G401 (cell line): ENCODE data around the gene HSBP1L1. TPM values are rescaled to one million over a fixed set of nuclear protein-coding genes. Genes with fewer than 3 reads are reported as not detected.

Experiments used
- DNase-seq: peaks from one replicate; pipeline ENCODE4 v3.0.0-alpha.2; 2015; ENCODE audit warnings: low spot score
- in situ Hi-C: cut with HindIII; loops from 2 replicates; pipeline ENCODE4 v1.10.0; 2016; ENCODE audit warnings: low sequenced_read_pairs, mixed read lengths
- total RNA-seq: library from RNA; depleted of rRNA; stranded (reverse); fragments of >200 nt; shearing (Covaris generic); gene quantifications from 2 replicates; pipeline ENCODE4 v1.2.3, GENCODE V29; 2014

Gene HSBP1L1
- total RNA-seq, 1 experiment from 2014 or later: 32.7 TPM

- DNase-seq: no peak
- in situ Hi-C loops: no loop called here
Measured at GRCh38 chr18:79942786-79943607, 21.4 kb upstream of the HSBP1L1 start.

- no peak for DNase-seq
- in situ Hi-C loops: no loop called here
Measured at GRCh38 chr18:79943608-79944125, 20.8 kb upstream of the HSBP1L1 start.

- DNase-seq: no peak
- in situ Hi-C loops: no loop called here
Measured at GRCh38 chr18:79944126-79944731, 20.2 kb upstream of the HSBP1L1 start.

GRCh38 chr18:79944746-79945117 lies 19.7 kb upstream of the HSBP1L1 start:
- DNase-seq: no peak

GRCh38 chr18:79945118-79946042 lies 19.1 kb upstream of the HSBP1L1 start:
- in situ Hi-C loops: no loop called here
- no peak for DNase-seq

More at GRCh38 chr18:79944746-79945117, 19.7 kb upstream of the HSBP1L1 start:
- in situ Hi-C loops: no loop called here

GRCh38 chr18:79947054-79947755 lies 17.2 kb upstream of the HSBP1L1 start:
- no peak for DNase-seq
- in situ Hi-C loops: no loop called here

- in situ Hi-C loops: no loop called here
- DNase-seq: no peak
Measured at GRCh38 chr18:79947881-79948610, 16.4 kb upstream of the HSBP1L1 start.

- no peak for DNase-seq
- in situ Hi-C loops: no loop called here
Measured at GRCh38 chr18:79948719-79949411, 15.6 kb upstream of the HSBP1L1 start.

- no peak for DNase-seq
- in situ Hi-C loops: no loop called here
Measured at GRCh38 chr18:79949697-79950487, 14.6 kb upstream of the HSBP1L1 start.

GRCh38 chr18:79950515-79951341 lies 13.7 kb upstream of the HSBP1L1 start:
- no peak for DNase-seq
- in situ Hi-C loops: no loop called here

GRCh38 chr18:79951545-79952455 lies 12.6 kb upstream of the HSBP1L1 start, which contains the start of gene SLC66A2:
Gene SLC66A2, minus strand, starts transcription at chr18:79951653. Its CDS starts 727 bp downstream, at chr18:79950926.
- DNase-seq: peak; percentile 85
- in situ Hi-C loops: no loop called here

- in situ Hi-C loops: no loop called here
- no peak for DNase-seq
Measured at GRCh38 chr18:79952456-79952995, 11.9 kb upstream of the HSBP1L1 start.

- in situ Hi-C loops: no loop called here
- no peak for DNase-seq
Measured at GRCh38 chr18:79952996-79953559, 11.4 kb upstream of the HSBP1L1 start.

GRCh38 chr18:79953971-79954651 lies 10.3 kb upstream of the HSBP1L1 start:
- in situ Hi-C loops: no loop called here
- DNase-seq: no peak
